HG03025 (cell line): ENCODE data around the gene COX4I1.
"Not testable (repeated sequence)": the region's sequence is repeated elsewhere in the genome, so short reads cannot be mapped to it uniquely, and the experiment has no call there.

Experiments
- ATAC-seq: cut with Tn5 transposase; IDR thresholded peaks from one replicate; pipeline ENCODE4 v1.9.1; 2021; ENCODE audit warnings: mild to moderate bottlenecking, moderate library complexity; ENCODE audit not compliant: unreplicated experiment, low FRiP score

COX4I1 gene

GRCh38 chr16:85798283-85798776 is 1.2 kb upstream of the COX4I1 start:
- no peak for ATAC-seq

- peak; percentile 7 for ATAC-seq
Observed at GRCh38 chr16:85798901-85799496, 496 bp upstream of the COX4I1 start.

GRCh38 chr16:85800321-85800669 is 800 bp downstream of the COX4I1 start:
- ATAC-seq = no peak

- no peak for ATAC-seq
Observed at GRCh38 chr16:85803570-85803969, 4.1 kb downstream of the COX4I1 start.

GRCh38 chr16:85805442-85806045 is 6.0 kb downstream of the COX4I1 start:
- ATAC-seq = no peak

- ATAC-seq = no peak
Observed at GRCh38 chr16:85806539-85806938, 7.0 kb downstream of the COX4I1 start.

- ATAC-seq = not testable (repeated sequence)
Observed at GRCh38 chr16:85807340-85807739, 7.8 kb downstream of the COX4I1 start.

- ATAC-seq = not testable (repeated sequence)
Observed at GRCh38 chr16:85808104-85808503, 8.6 kb downstream of the COX4I1 start.

GRCh38 chr16:85808926-85809325 is 9.4 kb downstream of the COX4I1 start:
- no peak for ATAC-seq

- ATAC-seq = no peak
Observed at GRCh38 chr16:85809645-85810044, 10.2 kb downstream of the COX4I1 start.

- no peak for ATAC-seq
Observed at GRCh38 chr16:85810097-85810741, 10.7 kb downstream of the COX4I1 start.

- no peak for ATAC-seq
Observed at GRCh38 chr16:85810742-85811115, 11.2 kb downstream of the COX4I1 start.

GRCh38 chr16:85812031-85812807 is 12.7 kb downstream of the COX4I1 start:
- ATAC-seq = no peak

- no peak for ATAC-seq
Observed at GRCh38 chr16:85812811-85813700, 13.6 kb downstream of the COX4I1 start.

- ATAC-seq = no peak
Observed at GRCh38 chr16:85816159-85816558, 16.7 kb downstream of the COX4I1 start.

- not testable (repeated sequence) for ATAC-seq
Observed at GRCh38 chr16:85817195-85817594, 17.7 kb downstream of the COX4I1 start.

GRCh38 chr16:85819245-85819644 is 19.8 kb downstream of the COX4I1 start:
- ATAC-seq = no peak

GRCh38 chr16:85819771-85820170 is 20.3 kb downstream of the COX4I1 start:
- no peak for ATAC-seq

GRCh38 chr16:85820604-85821372 is 21.3 kb downstream of the COX4I1 start:
- no peak for ATAC-seq
